ENCODE data around the gene ANXA10. TPM values are rescaled to one million over a fixed set of nuclear protein-coding genes. Genes with fewer than 3 reads are reported as not detected.

ANXA10 gene
- total RNA-seq, 2 experiments from 2014 or later: not detected

DNA sequence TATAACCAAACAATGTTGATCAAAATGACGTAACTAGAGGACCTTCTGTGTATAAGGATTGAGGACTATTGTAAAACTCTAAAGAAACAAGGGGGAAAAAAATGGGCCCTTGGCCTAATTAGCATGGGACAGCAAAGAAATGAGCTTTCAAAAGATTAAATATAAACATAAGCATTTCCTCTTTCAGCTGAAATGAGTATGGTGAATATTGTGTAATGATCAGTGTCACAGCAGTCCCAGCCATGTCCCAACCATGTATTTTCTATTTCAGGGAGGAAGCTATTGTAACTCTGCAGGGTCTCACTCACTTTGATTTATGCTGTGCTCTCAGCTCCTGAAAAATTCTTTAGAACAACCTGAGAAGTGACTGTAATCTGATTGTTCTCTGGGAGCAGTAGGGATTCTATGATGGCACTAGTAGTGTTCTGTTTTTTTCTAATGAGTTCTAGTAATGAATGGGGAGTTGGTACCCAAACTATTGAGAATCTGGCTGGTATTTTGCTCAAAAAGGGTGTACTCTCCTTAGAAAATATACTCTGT lies 25.8 kb downstream of the ANXA10 start:
- Histone ChIP-seq H2AFZ (ENCODE audit: low read length) (no peak overlapping the region), H3K4me2 (ENCODE audit: low read length) (no peak overlapping the region), H3K79me2 (ENCODE audit: insufficient read depth, low read depth, low read length) (no peaks in the 10 kb centered on the region), H3K4me3 (ENCODE audit: low read depth, low read length, poor library complexity, severe bottlenecking) (no peak overlapping the region), H4K20me1 (ENCODE audit: insufficient read depth, low read length) (no peaks in the 10 kb centered on the region), H3K9me2 (ENCODE audit: insufficient read depth, low read length) (no peaks in the 10 kb centered on the region), H3K9me3 (ENCODE audit: low read length) (no peaks in the 10 kb centered on the region), H3K27ac (ENCODE audit: low read depth, low read length, poor library complexity, severe bottlenecking) (no peak overlapping the region), H3K36me3 (ENCODE audit: insufficient read depth, low read length) (no peaks in the 10 kb centered on the region), H3K4me1 (ENCODE audit: insufficient read depth, low read length, poor library complexity, severe bottlenecking) (no peaks in the 10 kb centered on the region)
- ChIA-PET POLR2A (no interaction called here), CTCF (ENCODE audit: unreplicated experiment) (no interaction called here)
- BruUV-seq (replicated peaks): no TSS peak
- no peak for DNase-seq (ENCODE audit: low spot score)
- intact Hi-C loops (cut with micrococcal nuclease; ENCODE audit: unreplicated experiment): no loop called here
- TF ChIP-seq EZH2phosphoT487 (IDR thresholded peaks at IDR 0.05; ENCODE audit: borderline replicate concordance, low read depth, low read length): no peak
- TF ChIP-seq, protein P1, sequence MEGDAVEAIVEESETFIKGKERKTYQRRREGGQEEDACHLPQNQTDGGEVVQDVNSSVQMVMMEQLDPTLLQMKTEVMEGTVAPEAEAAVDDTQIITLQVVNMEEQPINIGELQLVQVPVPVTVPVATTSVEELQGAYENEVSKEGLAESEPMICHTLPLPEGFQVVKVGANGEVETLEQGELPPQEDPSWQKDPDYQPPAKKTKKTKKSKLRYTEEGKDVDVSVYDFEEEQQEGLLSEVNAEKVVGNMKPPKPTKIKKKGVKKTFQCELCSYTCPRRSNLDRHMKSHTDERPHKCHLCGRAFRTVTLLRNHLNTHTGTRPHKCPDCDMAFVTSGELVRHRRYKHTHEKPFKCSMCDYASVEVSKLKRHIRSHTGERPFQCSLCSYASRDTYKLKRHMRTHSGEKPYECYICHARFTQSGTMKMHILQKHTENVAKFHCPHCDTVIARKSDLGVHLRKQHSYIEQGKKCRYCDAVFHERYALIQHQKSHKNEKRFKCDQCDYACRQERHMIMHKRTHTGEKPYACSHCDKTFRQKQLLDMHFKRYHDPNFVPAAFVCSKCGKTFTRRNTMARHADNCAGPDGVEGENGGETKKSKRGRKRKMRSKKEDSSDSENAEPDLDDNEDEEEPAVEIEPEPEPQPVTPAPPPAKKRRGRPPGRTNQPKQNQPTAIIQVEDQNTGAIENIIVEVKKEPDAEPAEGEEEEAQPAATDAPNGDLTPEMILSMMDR (conservative IDR thresholded peaks at IDR 0.05; ENCODE audit: low read length): no peak

DNA sequence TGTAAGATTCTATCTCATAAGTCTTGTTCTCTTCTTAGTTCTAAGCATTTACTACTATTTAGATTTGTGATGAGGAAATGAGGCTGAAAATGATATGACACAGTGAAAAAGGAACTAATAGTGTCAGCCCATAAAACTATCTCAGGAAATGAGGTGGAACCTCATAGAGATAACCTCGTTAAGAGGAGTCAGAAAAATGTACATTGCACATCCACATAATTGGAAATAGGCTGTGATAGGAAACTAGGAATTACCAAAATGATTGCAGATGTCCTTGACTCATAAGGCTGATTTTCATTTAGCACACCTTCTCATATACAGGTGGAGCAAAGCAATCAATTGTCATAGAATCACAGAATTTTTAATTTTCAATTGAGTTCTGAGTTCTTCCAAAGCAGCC lies 26.8 kb downstream of the ANXA10 start:
- Histone ChIP-seq H3K79me2 (ENCODE audit: insufficient read depth, low read depth, low read length) (no peaks in the 10 kb centered on the region), H3K4me3 (ENCODE audit: low read depth, low read length, poor library complexity, severe bottlenecking) (no peak overlapping the region), H3K9me3 (ENCODE audit: low read length) (no peaks in the 10 kb centered on the region), H2AFZ (ENCODE audit: low read length) (no peak overlapping the region), H3K4me1 (ENCODE audit: insufficient read depth, low read length, poor library complexity, severe bottlenecking) (no peaks in the 10 kb centered on the region), H3K4me2 (ENCODE audit: low read length) (no peak overlapping the region), H4K20me1 (ENCODE audit: insufficient read depth, low read length) (no peaks in the 10 kb centered on the region), H3K27ac (ENCODE audit: low read depth, low read length, poor library complexity, severe bottlenecking) (no peak overlapping the region), H3K9me2 (ENCODE audit: insufficient read depth, low read length) (no peaks in the 10 kb centered on the region), H3K36me3 (ENCODE audit: insufficient read depth, low read length) (no peaks in the 10 kb centered on the region)
- TF ChIP-seq, protein P1 (conservative IDR thresholded peaks at IDR 0.05; ENCODE audit: low read length): no peak
- TF ChIP-seq EZH2phosphoT487 (IDR thresholded peaks at IDR 0.05; ENCODE audit: borderline replicate concordance, low read depth, low read length): no peak
- DNase-seq (ENCODE audit: low spot score): no peak
- intact Hi-C loops (cut with micrococcal nuclease; ENCODE audit: unreplicated experiment): no loop called here
- BruUV-seq (replicated peaks): no TSS peak
- POLR2A ChIA-PET: no interaction called here
- CTCF ChIA-PET (ENCODE audit: unreplicated experiment): no interaction called here

DNA sequence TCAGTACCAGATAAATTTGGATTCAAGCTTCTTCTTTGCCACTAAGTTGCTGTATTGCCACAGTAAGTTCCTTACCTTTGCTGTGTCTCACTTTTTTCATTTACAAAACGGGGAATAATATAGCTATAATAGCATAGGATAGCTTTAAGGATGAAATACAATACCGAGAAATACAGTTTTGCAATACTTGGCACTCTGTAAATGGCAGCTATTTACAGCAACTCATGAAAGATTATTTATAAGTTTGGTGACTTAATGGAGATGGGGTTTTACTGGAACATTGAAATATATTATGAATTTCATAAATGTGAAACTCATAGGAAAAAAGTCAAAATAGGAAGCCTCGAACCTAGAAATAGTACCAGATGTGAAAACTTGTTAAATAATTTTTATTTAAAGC lies 27.6 kb downstream of the ANXA10 start:
- POLR2A ChIA-PET: no interaction called here
- CTCF ChIA-PET (ENCODE audit: unreplicated experiment): no interaction called here

More for the DNA sequence above, 27.6 kb downstream of the ANXA10 start:
- no peak overlapping the region for H3K27ac ChIP-seq (ENCODE audit: low read depth, low read length, poor library complexity, severe bottlenecking)
- H3K36me3 ChIP-seq (ENCODE audit: insufficient read depth, low read length): no peaks in the 10 kb centered on the region
- TF ChIP-seq, protein P1 (conservative IDR thresholded peaks at IDR 0.05; ENCODE audit: low read length): no peak
- no peak for TF ChIP-seq EZH2phosphoT487 (IDR thresholded peaks at IDR 0.05; ENCODE audit: borderline replicate concordance, low read depth, low read length)
- no peak overlapping the region for H3K4me3 ChIP-seq (ENCODE audit: low read depth, low read length, poor library complexity, severe bottlenecking)
- no peaks in the 10 kb centered on the region for H3K79me2 ChIP-seq (ENCODE audit: insufficient read depth, low read depth, low read length)
- no peaks in the 10 kb centered on the region for H3K9me2 ChIP-seq (ENCODE audit: insufficient read depth, low read length)
- BruUV-seq (replicated peaks): no TSS peak
- no peak for DNase-seq (ENCODE audit: low spot score)
- no peaks in the 10 kb centered on the region for H3K9me3 ChIP-seq (ENCODE audit: low read length)
- H3K4me2 ChIP-seq (ENCODE audit: low read length): no peak overlapping the region
- H2AFZ ChIP-seq (ENCODE audit: low read length): no peak overlapping the region
- intact Hi-C loops (cut with micrococcal nuclease; ENCODE audit: unreplicated experiment): no loop called here
- H4K20me1 ChIP-seq (ENCODE audit: insufficient read depth, low read length): no peaks in the 10 kb centered on the region
- H3K4me1 ChIP-seq (ENCODE audit: insufficient read depth, low read length, poor library complexity, severe bottlenecking): no peaks in the 10 kb centered on the region

All from OCI-LY7 (cell line).